SKM-1 treated with dmso at 0.1 percent for 144 hours (cell line): Measurements from ENCODE around the gene FUT9.

ENCODE experiments used
- DNase-seq: peaks from one replicate; lab custom pipeline; 2025; ENCODE audit not compliant: unreplicated experiment; lab: John Stamatoyannopoulos, UW

Gene FUT9

DNA sequence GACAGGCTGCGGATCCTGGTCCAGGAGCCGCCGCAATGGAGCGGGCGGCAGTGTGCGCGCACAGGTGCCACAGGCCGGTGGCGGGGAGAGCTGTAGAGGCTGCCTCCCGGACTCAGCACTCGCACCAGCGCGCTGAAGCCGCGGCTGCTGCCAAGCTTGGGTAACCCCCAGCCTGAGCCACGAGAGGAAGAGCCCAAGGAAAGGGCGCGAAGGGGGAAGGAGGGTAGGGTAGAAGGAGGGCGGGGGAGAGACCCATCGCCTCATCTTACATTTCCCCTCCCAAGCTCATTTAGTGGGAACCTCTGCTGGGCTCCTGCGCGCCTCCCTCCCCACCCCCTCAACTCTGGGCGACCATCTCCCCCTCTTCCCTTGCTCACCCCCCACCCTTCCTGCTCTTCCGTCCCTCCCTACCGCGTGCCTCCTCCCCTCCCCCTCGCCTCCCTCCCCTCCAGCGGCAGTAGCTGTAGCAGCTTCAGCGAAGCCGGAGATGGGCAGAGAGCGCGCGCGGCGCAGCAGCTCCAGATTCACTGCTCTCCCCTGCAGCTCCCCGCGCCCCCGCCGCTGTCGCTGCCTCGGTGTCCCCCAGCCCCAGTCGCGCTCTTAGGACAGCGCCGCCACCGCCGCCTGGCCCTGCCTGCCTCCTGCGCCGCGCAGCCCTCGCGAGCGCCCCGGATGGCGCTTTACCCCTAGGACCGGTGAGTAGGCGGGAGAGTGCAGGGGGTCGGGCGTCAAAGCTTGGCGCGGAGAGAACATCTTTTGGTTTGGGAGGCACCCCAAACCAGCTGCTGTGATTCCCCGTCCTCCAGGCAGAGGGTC, at the start of gene FUT9:
Gene FUT9 (plus strand): TSS at position 457 of the 816 bp plus-strand sequence. CDS start 187,182 bp downstream, outside the sequence.
- DNase-seq, result no peak

DNA sequence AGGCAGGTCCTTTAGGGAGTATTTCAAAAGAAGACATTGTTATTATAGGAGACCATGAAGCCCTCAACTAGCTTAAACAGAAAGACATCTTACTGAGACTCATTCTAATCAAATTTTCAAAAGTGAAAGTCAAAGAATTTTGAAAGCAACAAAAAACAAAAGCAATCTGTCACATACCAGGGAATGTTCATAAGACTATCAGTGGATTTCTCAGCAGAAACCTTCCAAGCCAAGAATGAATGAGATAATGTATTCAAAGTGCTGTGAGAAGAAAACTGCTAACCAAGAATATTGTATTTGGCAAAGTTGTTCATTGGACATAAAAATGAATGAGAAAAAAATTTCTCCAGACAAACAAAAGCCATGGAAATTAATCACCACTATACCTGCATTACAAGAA, 48.2 kb upstream of the FUT9 start:
- no peak for DNase-seq

DNA sequence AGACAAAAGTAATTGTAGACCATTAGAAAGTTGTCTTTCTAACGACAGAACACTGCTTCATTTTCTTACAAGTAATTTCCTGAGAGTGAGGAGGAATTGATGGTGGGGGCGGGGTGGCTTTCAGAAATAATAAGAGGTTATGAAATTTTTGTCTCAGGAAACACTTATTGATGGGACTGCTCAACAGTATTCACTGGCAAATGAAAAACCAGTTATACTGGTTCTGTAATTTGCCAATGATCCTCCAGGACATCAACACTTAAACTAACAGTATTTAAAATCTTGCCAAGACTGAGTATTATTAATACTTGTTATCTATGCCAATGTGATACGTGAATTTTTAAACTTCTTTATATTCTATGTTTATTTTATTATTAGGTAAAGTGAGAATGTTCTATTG, 41.8 kb upstream of the FUT9 start:
- no peak for DNase-seq

DNA sequence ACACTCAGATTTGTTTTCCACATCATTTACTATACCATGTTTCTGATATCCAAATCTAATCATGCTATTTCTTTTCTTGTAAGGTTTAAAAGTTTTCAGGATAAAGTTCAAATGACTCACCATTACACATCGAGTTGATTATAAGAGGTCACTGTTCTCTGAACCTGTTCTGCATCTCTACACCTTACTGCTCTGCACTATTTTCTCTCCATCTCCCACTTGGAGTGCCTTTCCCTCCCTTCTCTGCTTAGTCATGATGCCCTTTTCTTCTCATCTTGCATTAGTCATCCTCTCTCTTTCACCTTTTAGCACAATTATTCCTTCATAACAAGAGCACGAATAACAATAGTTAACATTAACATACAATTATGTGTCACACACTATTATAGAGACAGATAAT, 37.5 kb upstream of the FUT9 start:
- DNase-seq, result no peak

DNA sequence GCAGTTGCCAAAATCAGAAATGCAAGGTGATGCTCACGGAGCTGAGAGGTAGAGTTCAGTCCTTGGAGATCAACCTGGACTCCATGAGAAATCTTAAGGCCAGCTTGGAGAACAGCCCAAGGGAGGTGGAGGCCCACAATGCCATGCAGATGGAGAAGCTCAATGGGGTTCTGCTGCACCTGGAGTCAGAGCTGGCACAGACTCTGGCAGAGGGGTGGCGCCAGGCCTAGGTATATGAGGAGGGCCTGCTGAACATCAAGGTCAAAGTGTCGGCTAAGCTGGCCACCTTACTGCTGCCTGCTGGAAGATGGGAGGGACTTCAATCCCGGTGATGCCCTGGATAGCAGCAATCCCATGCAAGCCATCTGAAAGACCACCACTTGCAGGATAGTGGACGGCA, 23.9 kb upstream of the FUT9 start:
- DNase-seq, result no peak

DNA sequence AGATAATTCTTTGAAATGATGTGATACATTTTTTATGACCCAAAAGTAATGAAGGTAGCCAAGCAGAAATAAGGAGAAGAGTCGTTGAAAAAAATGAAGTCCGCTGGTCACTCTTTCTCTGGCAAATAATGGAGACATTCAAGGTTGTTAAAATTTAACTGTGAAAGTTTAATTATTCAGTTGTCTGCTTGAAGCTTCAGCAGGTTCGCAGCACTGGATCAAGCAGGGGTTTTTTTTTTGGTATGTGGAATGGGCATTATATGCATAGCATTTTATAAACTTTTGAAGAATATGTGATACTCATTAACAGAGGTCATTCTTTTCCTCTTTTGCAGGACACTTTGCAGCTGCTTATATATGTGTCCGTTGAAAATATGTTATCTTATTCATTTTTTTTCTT, 21.6 kb upstream of the FUT9 start:
- no peak for DNase-seq

DNA sequence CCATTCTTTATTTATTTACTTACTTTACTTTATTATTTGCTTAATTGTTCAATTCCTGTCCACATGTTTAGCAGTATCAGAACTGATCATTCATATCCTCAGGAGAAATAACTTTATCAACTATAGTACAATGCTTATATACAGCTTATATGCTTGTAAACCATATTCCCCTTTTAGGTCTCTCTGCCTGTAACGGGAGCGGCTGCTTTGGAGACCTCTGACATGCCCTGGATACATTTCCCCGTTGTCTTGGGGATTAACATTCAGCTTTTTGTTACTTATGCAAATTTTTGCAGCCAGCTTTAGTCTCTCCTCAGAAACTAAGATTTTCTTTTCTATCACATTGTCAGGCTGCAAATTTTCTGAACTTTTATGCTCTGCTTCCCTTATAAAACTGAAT, 17.6 kb upstream of the FUT9 start:
- no peak for DNase-seq

DNA sequence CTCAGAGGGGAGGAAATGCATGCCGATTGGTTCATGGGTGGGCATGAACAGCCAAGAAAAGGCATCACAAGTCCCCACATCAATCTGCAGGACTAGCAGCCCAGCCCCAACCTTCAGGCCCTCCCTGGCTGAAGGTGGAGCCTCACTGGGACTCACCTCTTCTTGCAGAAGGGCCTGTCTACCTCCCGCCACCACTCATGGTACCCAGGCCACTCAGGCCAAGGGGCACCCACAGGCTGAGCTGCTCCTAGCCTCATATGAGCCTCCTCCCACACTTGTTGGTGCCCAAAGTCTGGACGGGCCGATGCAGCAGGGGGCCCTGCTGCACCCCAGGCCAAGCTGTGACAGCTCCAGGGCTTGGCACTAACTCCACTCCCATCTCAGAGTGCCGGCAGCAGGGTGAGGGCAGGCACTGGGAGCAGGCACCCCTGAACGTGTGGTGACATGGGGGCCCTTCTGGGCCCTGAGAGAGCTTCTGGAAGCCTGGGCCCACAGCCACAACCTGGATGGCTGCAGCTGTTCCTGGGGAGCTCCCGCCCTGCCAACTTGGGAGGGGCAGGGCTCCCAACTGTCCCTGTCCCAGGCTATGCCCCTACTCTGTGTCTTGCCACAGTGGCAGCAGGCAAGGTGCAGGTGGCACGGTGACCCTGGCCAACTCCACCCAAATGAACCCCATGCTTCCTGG, 13.7 kb upstream of the FUT9 start:
- no peak for DNase-seq

DNA sequence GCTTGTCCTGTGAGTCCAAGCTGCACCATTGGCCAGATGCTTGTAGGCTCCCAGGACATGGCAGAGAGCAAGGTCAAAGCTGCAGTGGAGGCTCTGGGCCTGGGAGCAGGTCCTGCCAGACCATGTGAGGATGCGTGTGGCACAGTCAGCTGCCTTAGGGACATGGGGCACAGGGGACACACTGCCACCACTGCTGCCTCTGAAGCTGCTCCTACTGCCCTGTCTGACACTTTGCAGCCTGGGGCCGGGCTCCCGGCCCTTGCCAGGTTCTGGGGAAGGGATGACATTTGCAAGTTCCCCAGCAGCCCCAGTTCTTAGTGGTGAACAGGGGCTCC, 13.2 kb upstream of the FUT9 start:
- no peak for DNase-seq

DNA sequence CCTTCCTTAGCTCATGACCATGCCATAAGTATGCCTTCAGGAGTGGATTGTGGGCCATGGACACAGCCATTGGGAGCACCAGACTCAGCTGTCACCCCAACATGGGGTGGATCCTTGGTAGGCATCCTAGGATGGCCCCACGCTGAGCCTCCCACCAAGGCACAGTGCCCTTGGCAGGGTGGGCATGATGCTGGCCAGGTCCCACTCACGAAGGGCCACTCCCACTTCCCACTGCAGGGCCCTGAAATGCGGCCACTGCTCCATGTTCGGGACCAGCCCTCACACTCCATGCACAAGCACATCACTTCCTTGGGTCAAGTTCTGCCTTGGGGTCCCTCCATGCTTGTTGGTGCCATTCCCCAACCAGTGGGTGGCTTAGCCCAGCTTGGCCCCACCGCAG, 12.9 kb upstream of the FUT9 start:
- no peak for DNase-seq

DNA sequence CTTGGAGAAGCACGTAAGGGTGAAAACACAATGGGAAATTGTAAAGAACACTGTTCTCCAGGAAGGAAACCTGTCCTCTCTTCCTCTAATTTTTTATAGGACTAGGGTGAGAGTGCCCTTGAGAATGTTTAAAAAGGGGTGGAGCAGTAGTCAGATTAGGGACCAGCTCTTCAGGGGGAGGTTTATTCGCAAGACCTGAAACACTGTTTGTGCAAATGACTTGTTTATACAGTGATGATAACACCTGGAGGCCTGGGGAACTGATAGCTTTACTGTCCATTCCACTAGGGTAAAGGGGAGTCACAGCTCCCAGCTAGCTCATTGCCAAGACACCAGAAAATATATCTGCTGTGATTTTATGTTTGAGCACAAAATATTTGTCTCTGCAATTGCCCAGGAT, 8.1 kb upstream of the FUT9 start:
- no peak for DNase-seq

DNA sequence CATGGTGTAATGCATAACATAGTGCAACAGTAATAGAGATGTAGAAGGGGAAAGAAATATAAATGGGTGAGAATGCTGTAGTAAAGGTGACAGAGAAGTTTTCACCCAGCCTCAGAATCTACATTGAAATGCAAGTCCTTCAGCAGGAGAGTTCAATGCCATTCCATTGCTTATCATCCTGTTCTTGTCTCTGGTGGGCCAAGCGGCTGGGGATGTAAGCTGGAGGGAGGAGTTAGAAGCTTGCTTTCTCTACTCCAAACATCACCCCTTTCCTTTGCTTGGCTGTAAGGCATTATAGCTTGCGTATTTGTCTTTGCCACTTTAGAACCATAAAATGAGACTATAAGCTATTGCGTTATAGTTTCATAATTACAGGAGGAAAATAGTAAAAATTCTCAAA, 2.2 kb upstream of the FUT9 start:
- no peak for DNase-seq

DNA sequence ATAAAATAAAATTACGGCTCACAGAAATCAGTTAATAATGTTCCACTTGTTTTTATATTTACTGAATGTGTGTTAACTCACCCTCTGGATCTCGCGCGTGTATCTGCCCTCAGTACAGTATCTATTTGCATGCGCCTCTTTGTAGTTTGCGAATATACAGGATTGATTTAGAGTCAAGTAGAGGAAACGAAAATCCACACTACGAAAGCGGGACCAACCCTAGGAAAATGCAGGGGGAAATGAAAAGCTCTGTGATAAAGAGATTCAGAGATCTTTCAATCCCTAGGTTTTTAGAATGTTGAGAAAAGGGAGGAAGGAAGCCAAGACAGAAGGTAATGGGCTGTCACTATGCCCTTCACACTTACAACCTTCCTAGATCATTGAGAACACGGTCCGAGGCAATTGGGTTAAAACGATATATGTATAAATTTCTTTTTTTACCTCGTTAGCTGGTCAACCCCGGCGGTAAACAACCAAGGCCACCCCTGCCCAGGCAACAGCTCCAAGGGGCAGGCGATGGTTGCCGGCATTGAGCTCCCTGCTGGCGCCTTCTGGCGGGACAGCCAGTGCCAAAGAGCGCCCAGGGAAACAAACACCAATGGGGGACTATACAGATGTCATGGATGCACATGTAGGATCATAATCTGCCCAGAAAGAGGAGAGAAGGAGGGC, 792 bp upstream of the FUT9 start:
- DNase-seq, result no peak

DNA sequence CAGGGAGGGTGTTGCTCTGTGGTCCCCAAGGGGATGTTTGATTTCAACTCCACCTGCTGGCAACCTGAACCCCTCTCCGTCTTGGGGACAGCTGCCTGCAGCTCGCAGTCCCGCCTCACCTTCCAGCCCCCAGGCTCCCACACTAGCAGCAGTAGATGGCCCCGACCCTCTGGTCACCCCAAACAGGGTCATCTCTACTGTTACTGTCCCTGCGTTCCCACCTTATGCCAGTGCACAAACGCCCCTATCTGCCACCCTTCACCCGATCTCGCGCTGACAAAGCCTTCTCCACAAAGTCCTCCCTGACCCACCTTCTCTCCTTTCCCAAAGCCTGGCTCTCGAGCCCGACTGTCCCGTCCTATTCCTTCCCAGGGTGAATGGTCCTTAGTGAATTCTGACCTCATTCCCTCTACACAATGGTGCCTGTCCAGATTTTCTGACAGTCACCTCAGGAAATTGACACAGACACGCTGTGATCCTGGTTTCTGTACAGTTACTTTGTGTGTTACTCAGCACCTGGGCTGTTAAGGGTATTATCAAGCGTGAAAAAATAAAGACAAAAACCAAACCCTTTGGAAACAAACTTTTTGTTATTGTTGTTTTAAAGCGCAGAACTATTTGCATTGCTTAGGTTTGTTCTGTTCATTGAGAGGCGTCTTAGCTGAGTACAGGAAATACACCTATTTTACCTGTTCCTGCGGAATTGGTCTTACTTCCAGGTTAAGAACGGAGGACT, 728 bp downstream of the FUT9 start:
- no peak for DNase-seq

DNA sequence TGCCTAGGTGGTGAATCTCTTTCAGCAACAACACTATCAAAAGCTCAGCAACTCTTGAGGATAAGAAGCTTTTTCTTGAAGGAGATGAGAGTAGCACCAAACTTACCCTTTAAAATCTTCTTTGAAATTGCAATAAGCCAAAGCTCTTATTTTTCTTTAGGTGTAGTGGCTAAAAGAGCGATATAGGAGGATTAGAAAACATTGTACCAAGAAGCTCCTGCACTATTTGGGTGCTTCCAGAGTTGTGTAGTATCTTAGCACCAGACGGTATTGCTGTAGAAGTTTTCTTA, 1.2 kb downstream of the FUT9 start:
- no peak for DNase-seq

DNA sequence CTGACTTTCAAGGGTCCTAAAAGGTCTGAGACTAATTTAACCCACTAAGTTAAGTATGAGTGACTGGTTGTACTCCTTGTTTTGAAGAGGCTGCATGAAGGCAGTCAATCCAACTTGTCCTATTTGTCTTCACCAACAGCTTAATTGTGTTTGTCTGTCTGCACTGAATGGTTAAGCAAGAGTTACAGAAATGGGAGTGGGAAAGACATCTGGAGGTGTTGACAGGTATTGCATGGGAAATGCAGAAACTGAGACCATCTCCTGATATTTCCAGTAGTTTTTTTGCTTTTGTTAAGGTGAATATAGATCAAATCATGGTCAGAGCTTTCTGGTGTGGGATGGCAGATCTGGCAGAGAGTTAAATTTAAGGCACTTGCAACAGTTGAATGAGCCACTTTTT, 6.5 kb downstream of the FUT9 start:
- DNase-seq, result no peak

DNA sequence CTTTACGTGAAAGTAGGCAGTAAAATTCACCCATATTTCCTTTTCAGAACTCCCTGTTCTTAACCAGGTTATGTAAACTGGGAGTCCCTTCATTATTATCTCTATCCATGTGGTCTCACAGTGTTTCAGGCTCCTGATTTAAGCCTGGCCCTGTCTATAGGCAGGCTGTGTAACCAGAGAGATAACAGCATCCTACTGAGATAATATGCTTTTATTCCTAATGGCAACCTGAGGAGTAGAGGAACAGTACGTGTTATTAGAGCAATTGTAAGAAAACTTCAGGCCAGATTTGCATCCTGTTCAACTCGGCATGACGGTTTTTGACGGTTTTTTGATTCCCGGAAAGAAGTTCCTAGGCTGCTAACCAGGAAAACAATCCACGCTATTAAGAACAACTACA, 16.9 kb downstream of the FUT9 start:
- DNase-seq, result no peak

DNA sequence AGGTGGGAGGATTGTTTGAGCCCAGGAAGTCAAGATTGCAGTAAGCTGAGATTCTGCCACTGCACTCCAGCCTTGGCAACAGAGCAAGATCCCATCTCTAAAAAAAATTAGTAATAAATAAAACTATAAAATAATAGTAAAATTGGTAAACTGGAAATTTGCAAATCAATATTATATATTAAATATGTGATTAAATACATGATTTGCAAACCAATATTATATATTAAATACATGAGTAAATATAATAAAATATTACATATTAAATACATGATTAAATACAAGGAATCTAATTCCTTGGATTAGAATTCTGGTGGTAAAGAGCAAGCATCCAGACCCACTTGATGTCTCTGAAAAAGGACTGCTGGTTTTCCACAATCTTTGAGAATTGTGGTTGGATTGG, 35.8 kb downstream of the FUT9 start:
- no peak for DNase-seq

DNA sequence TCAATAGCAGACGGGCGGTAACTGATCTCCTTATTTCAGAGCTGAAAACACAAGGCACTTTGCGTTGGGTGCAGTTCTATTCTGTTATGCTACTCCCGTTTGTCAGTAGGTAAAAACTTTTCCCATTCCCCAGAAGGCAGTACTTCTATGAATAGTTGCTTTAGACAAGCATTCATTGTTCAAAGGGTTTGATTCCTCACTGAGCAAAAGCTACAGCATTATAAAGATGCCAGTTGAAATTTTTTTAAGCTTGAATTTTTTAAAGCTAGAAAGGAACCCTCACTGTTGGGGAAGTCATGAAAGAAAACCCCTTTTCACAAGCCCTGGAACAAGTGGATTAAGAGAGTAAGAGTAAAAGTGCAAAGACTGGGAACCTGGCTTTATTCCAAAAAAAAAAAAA, 42.3 kb downstream of the FUT9 start:
- DNase-seq, result no peak

DNA sequence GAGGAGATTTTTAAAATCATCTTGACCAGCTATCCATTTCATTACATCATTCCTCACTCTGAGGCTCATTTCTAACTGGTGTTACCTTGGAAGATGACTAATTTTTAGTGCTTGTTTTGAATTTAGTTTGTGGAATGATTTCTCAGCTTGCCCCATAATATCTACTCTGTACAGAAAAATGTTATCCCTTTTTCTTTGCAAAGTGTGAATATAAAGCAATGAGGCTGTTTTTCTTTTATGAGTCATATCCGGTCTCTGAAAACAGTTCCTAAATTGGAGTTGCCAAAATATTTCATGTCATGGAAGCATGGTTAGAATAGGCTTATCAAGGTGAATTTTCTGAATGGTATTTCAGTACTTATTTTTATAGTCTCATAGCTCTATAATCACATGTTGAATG, 43.8 kb downstream of the FUT9 start:
- no peak for DNase-seq

DNA sequence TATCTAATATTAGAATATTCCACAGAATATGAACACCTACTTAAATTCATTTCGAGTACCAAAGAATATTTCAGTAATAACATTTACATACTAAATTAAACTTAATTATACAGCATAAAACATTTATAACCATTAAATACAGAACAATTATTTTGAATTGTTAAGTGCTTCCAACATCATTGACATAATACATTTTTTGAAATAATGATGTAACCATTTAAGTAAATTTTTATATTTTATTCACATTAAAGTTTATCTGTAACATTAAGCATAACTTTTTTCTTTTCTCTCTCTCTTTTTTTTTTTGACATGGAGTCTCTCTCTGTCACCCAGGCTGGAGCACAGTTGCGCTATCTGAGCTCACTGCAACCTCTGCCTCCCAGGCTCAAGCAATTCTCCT, 44.5 kb downstream of the FUT9 start:
- DNase-seq, result no peak

DNA sequence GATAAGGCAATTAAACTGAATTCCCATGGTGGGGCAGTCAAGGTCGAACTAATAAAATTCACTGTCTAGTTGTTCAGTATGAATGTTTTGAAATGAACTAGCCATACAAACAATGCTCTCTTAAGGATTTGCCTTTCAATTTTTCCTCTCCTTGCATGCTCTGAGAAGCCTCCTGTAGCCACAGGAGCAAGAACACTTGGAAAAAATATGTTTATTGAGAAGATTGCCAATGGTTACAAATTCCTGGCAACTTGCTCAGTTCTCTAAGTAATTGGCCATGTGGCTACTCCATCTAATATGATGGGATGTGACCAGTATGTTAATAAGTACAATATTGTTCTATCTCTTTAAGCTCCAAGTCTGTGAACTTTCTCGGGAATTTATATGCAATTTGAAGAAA, 49.4 kb downstream of the FUT9 start:
- DNase-seq, result no peak
